Measurements from ENCODE around the gene NLRP9.

The NLRP9 gene

GRCh38 chr19:55703790-55704215, 34.4 kb downstream of the NLRP9 start:
- no peak for DNase-seq

GRCh38 chr19:55702131-55702627, 36.0 kb downstream of the NLRP9 start:
- DNase-seq: no peak

- no peak for DNase-seq
Observed at GRCh38 chr19:55700813-55701212, 37.4 kb downstream of the NLRP9 start.

GRCh38 chr19:55699221-55699620, 39.0 kb downstream of the NLRP9 start:
- DNase-seq: no peak

- DNase-seq: no peak
Observed at GRCh38 chr19:55698256-55698655, 39.9 kb downstream of the NLRP9 start.

GRCh38 chr19:55697698-55698097, 40.5 kb downstream of the NLRP9 start:
- no peak for DNase-seq

GRCh38 chr19:55697069-55697440, 41.1 kb downstream of the NLRP9 start:
- DNase-seq: no peak

- DNase-seq: no peak
Observed at GRCh38 chr19:55696301-55697068, 41.7 kb downstream of the NLRP9 start.

GRCh38 chr19:55695511-55696290, 42.5 kb downstream of the NLRP9 start:
- no peak for DNase-seq

GRCh38 chr19:55694656-55695491, 43.3 kb downstream of the NLRP9 start:
- no peak for DNase-seq

- DNase-seq: no peak
Observed at GRCh38 chr19:55694241-55694655, 44.0 kb downstream of the NLRP9 start.

GRCh38 chr19:55693336-55693974, 44.7 kb downstream of the NLRP9 start:
- no peak for DNase-seq

- no peak for DNase-seq
Observed at GRCh38 chr19:55692681-55693081, 45.5 kb downstream of the NLRP9 start.

- no peak for DNase-seq
Observed at GRCh38 chr19:55691561-55692481, 46.4 kb downstream of the NLRP9 start.

GRCh38 chr19:55690769-55691545, 47.2 kb downstream of the NLRP9 start:
- DNase-seq: no peak

- DNase-seq: no peak
Observed at GRCh38 chr19:55690109-55690768, 48.0 kb downstream of the NLRP9 start.

GRCh38 chr19:55689411-55690108, 48.6 kb downstream of the NLRP9 start:
- no peak for DNase-seq

- no peak for DNase-seq
Observed at GRCh38 chr19:55688422-55689218, 49.6 kb downstream of the NLRP9 start.
